ENCODE data around the gene EXOSC2. TPM values are rescaled to one million over a fixed set of nuclear protein-coding genes. Genes with fewer than 3 reads are reported as not detected.

EXOSC2 gene
- total RNA-seq, 3 donors from 2014 or later (not counting 1 experiment from before 2014, with no cell fraction given), result 40.7 to 49.0 (median 47.1) TPM

DNA sequence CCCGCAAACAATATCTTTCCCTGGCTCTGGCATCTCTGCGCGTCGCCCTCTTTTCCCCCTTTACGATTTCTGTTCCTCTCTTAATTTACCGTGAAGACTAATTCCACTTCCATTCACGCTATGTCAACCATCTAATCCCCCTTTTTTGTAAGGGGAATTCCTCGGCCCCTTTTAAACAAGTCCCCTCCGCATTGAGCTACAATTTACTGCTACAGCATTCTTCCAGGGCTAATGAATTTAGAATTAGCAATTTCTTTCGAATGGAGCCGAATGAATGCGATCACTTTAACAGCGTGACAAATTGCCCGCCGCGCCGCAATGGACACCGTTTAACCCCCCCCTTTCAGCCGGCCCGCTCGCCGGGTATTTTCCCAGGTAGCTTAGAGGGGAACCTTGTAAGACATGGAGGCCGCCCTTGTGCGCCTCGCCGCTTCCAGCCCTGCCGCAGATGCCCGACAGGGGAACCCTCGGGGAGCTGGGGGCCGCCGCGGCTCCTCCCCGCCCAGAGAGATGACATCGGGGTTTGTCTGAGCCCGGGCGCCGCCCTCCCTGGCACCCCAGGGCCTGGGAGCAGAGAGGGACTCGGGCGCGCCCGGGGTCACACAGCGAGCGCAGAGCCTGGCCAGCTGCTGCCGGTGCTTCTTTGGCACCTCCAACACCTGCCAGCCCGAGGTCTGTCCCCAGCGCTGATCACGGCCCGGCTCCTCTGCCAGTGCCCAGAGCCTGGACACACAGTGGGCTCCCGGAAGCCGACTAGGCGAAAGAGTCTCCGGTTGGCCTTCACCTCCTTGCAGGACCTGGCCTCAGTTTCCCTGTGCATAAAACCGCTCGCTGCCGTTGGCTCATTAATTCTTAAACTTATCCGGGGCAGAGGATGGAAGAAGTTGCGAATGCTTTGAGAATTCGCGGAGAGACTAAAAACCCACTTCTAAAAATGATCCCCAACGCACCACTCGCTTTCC, 27.9 kb upstream of the EXOSC2 start:
- Histone ChIP-seq H3K4me3 (ENCODE audit: low read length) (no peak overlapping the region), H3K27me3 (ENCODE audit: control insufficient read depth, insufficient read depth, low read length) (peaks cover 45% of the 10 kb centered on the region), H3K9me3 (ENCODE audit: control insufficient read depth, insufficient read depth, low read length) (no peaks in the 10 kb centered on the region), H3K4me1 (ENCODE audit: control insufficient read depth, insufficient read depth, low read length) (peaks cover 13% of the 10 kb centered on the region), H3K36me3 (ENCODE audit: control insufficient read depth, insufficient read depth, low read length) (no peaks in the 10 kb centered on the region), H3K27ac (ENCODE audit: low read length) (no peak overlapping the region)
- H3K4me1 Mint-ChIP-seq, result peaks cover 6 to 12% of the 10 kb centered on the region in 2 donors
- peaks cover 27 to 45% of the 10 kb centered on the region in 2 donors for H3K27me3 Mint-ChIP-seq (ENCODE audit: low read depth in 2 of 2)
- DNase-seq (no peak), ATAC-seq (peak in 1 of 3 donors; percentile 32)
- H3K27ac Mint-ChIP-seq, result no peak overlapping the region
- no peaks in the 10 kb centered on the region for H3K9me3 Mint-ChIP-seq
- 6% methylated on average over 61 of the region's 61 CpGs for WGBS (ENCODE audit: insufficient coverage)
- no peaks in the 10 kb centered on the region for H3K36me3 Mint-ChIP-seq
- intact Hi-C loops (cut with micrococcal nuclease), result no loop called here
- peak overlapping the region; percentile 1 for H3K4me3 Mint-ChIP-seq
- TF ChIP-seq, protein P1, sequence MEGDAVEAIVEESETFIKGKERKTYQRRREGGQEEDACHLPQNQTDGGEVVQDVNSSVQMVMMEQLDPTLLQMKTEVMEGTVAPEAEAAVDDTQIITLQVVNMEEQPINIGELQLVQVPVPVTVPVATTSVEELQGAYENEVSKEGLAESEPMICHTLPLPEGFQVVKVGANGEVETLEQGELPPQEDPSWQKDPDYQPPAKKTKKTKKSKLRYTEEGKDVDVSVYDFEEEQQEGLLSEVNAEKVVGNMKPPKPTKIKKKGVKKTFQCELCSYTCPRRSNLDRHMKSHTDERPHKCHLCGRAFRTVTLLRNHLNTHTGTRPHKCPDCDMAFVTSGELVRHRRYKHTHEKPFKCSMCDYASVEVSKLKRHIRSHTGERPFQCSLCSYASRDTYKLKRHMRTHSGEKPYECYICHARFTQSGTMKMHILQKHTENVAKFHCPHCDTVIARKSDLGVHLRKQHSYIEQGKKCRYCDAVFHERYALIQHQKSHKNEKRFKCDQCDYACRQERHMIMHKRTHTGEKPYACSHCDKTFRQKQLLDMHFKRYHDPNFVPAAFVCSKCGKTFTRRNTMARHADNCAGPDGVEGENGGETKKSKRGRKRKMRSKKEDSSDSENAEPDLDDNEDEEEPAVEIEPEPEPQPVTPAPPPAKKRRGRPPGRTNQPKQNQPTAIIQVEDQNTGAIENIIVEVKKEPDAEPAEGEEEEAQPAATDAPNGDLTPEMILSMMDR (IDR thresholded peaks at IDR 0.05), result no peak

DNA sequence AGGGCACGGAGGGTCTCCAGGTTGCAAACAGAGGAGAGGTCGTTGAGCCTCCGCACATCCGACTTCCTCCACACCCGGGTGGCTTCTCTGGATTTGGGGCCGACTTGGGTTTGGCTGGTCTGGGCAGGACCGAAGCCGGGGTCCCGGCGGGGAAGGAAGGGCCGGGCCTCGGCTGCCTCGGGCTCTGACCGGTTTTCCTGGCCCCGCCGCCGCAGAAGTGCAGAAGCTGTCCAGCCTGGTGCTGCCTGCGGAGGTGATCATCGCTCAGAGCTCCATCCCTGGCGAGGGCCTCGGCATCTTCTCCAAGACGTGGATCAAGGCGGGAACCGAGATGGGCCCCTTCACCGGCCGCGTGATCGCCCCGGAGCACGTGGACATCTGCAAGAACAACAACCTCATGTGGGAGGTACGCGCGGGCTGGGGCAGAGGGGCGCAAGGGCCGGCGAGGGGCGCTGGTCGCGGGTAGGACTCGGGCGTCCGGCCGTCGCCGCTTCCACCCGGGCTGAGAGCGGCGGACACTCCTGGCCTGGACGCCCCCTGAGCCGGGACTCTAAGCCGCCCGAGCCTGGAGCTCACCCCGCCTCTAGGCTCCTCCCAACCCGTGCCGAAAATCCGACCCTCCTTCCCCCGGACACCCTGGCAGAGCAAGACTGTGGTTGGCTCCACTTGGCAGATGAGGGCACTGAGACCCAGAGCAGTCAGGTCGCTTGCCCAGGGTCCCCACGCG, 27.0 kb upstream of the EXOSC2 start:
- H3K4me3 Mint-ChIP-seq, result no peak overlapping the region
- no peaks in the 10 kb centered on the region for H3K9me3 ChIP-seq (ENCODE audit: control insufficient read depth, insufficient read depth, low read length)
- intact Hi-C loops (cut with micrococcal nuclease), result no loop called here
- no peak overlapping the region for H3K27ac Mint-ChIP-seq
- no peaks in the 10 kb centered on the region for H3K9me3 Mint-ChIP-seq
- peaks cover 40% of the 10 kb centered on the region for H3K27me3 ChIP-seq (ENCODE audit: control insufficient read depth, insufficient read depth, low read length)
- peaks cover 6 to 12% of the 10 kb centered on the region in 2 donors for H3K4me1 Mint-ChIP-seq
- TF ChIP-seq, protein P1 (IDR thresholded peaks at IDR 0.05), result no peak
- 7% methylated on average over 60 of the region's 60 CpGs for WGBS (ENCODE audit: insufficient coverage)
- H3K27ac ChIP-seq (ENCODE audit: low read length), result no peak overlapping the region
- peaks cover 13% of the 10 kb centered on the region for H3K4me1 ChIP-seq (ENCODE audit: control insufficient read depth, insufficient read depth, low read length)
- ATAC-seq (no peak), DNase-seq (no peak)
- H3K36me3 Mint-ChIP-seq, result no peaks in the 10 kb centered on the region
- H3K4me3 ChIP-seq (ENCODE audit: low read length), result no peak overlapping the region
- H3K36me3 ChIP-seq (ENCODE audit: control insufficient read depth, insufficient read depth, low read length), result no peaks in the 10 kb centered on the region
- peaks cover 27 to 45% of the 10 kb centered on the region in 2 donors for H3K27me3 Mint-ChIP-seq (ENCODE audit: low read depth in 2 of 2)

DNA sequence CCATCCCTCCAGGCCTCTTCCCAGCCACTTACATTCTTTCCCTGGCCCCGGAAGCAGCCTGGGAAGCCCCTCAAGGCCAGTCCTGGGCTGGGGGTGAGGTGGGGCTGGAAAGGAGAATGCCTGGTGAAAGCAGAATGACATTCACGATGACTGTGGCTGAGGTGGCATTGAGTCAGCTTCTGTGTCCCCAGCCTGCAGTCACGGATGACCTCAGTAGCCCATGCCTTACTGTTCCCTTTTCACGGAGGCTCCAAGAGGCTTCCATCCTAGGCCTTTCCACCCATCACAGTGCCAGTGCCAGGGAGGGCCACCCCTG, 26.5 kb upstream of the EXOSC2 start:
- Histone ChIP-seq H3K27ac (ENCODE audit: low read length) (no peak overlapping the region), H3K9me3 (ENCODE audit: control insufficient read depth, insufficient read depth, low read length) (no peaks in the 10 kb centered on the region), H3K27me3 (ENCODE audit: control insufficient read depth, insufficient read depth, low read length) (peaks cover 36% of the 10 kb centered on the region), H3K4me3 (ENCODE audit: low read length) (no peak overlapping the region), H3K4me1 (ENCODE audit: control insufficient read depth, insufficient read depth, low read length) (peaks cover 13% of the 10 kb centered on the region), H3K36me3 (ENCODE audit: control insufficient read depth, insufficient read depth, low read length) (no peaks in the 10 kb centered on the region)
- Mint-ChIP-seq H3K27me3 (ENCODE audit: low read depth in 2 of 2) (peaks cover 27 to 40% of the 10 kb centered on the region in 2 donors), H3K27ac (no peak overlapping the region), H3K4me3 (no peak overlapping the region), H3K36me3 (no peaks in the 10 kb centered on the region), H3K9me3 (no peaks in the 10 kb centered on the region), H3K4me1 (peaks cover 6 to 12% of the 10 kb centered on the region in 2 donors)
- TF ChIP-seq, protein P1 (IDR thresholded peaks at IDR 0.05), result no peak
- WGBS (ENCODE audit: insufficient coverage), result 58% methylated on average over 4 of the region's 4 CpGs
- ATAC-seq, result no peak
- DNase-seq, result no peak
- intact Hi-C loops (cut with micrococcal nuclease), result no loop called here
